Panc1 (cell line): ENCODE data around the gene MRPS35. TPM values are rescaled to one million over a fixed set of nuclear protein-coding genes. Genes with fewer than 3 reads are reported as not detected.
A peak's percentile ranks its signal among the peaks of the same experiment; 100 is the strongest.
"Not testable (repeated sequence)": the region's sequence is repeated elsewhere in the genome, so short reads cannot be mapped to it uniquely, and the experiment has no call there.

Source experiments
- ATAC-seq: fragments of 200-7000 bp; cut with Tn5 transposase; 2 replicates; pipeline ENCODE4 v1.9.1; 2020; ENCODE audit warnings: mild to moderate bottlenecking, moderate library complexity
- BruUV-seq: library from RNA; stranded (reverse); fragments of 400-500 nt; replicated peaks from 2 replicates; lab custom pipeline; 2021; lab: Mats Ljungman, UMichigan
- CTCF ChIA-PET: fragments of 300-600 bp; sonication (Branson Sonifier 250); formaldehyde crosslinking; loops from one replicate; lab custom pipeline; 2022; ENCODE audit warnings: antibody characterized with exemption; lab: Charles Lee
- POLR2A ChIA-PET: fragments of 300-600 bp; sonication (Branson Sonifier 250); formaldehyde crosslinking; loops from one replicate; lab custom pipeline; 2022; ENCODE audit warnings: antibody characterized with exemption; lab: Charles Lee
- DNase-seq: peaks from one replicate; pipeline ENCODE4 v3.0.0-alpha.2; 2010; ENCODE audit warnings: low read depth, low spot score
- H3K27ac ChIP-seq: 2 replicates; pipeline ENCODE4 v1.5.1; 2011; ENCODE audit warnings: mild to moderate bottlenecking, low read length, inconsistent platforms
- H3K27me3 ChIP-seq: fragments of 200-500 bp; sonication (Bioruptor generic); 2 replicates; pipeline ENCODE4 v1.6.0; 2014; ENCODE audit warnings: low read length, inconsistent platforms; ENCODE audit not compliant: control insufficient read depth, insufficient read depth
- H3K36me3 ChIP-seq: fragments of 200-500 bp; sonication (Bioruptor generic); 2 replicates; pipeline ENCODE4 v1.5.1; 2014; ENCODE audit warnings: inconsistent platforms, mild to moderate bottlenecking, low read length, moderate library complexity; ENCODE audit not compliant: control insufficient read depth, insufficient read depth
- H3K4me1 ChIP-seq: 2 replicates; pipeline ENCODE4 v1.5.1; 2011; ENCODE audit warnings: inconsistent platforms, mild to moderate bottlenecking, low read length, moderate library complexity; ENCODE audit not compliant: control insufficient read depth, insufficient read depth
- H3K4me3 ChIP-seq, 2 experiments: 2 replicates each; pipeline ENCODE4 v1.5.1; 2011 to 2012; ENCODE audit warnings: low read depth in 2 of 2, low read length in 2 of 2, mild to moderate bottlenecking in 2 of 2, inconsistent platforms in 1 of 2, moderate library complexity in 1 of 2
- H3K9me3 ChIP-seq: fragments of 200-500 bp; sonication (Bioruptor generic); 2 replicates; pipeline ENCODE4 v1.5.1; 2014; ENCODE audit warnings: low read depth, mild to moderate bottlenecking, inconsistent platforms, low read length, moderate library complexity; ENCODE audit not compliant: control insufficient read depth, insufficient read depth
- POLR2AphosphoS5 ChIP-seq: IDR thresholded peaks from 2 replicates; pipeline ENCODE4 v1.6.1; 2012; ENCODE audit warnings: mild to moderate bottlenecking, low read depth, low read length, moderate library complexity
- SIN3A ChIP-seq: IDR thresholded peaks from 2 replicates; pipeline ENCODE4 v1.6.1; 2012; ENCODE audit warnings: low read depth, mild to moderate bottlenecking, low read length, moderate library complexity, borderline replicate concordance; ENCODE audit not compliant: insufficient read depth
- TCF7L2 ChIP-seq: IDR thresholded peaks from 2 replicates; pipeline ENCODE4 v1.6.1; 2011; ENCODE audit warnings: mild to moderate bottlenecking, low read depth, low read length, inconsistent platforms
- in situ Hi-C: cut with HindIII; loops from 2 replicates; pipeline ENCODE4 v1.10.0; 2016; ENCODE audit warnings: low sequenced_read_pairs, low pct_unique_long_range_greater_than_20kb
- intact Hi-C: fragments of 100-400 bp; cut with micrococcal nuclease; formaldehyde crosslinking; loops from one replicate; pipeline ENCODE4 v1.10.0; 2022; ENCODE audit not compliant: unreplicated experiment
- total RNA-seq: library from RNA; stranded (reverse); gene quantifications from one replicate; pipeline ENCODE4 v1.2.1, GENCODE V29; 2021; ENCODE audit not compliant: unreplicated experiment
- TF ChIP-seq, protein P1 (sequence below), 2 experiments: IDR thresholded peaks; 2 replicates each; pipeline ENCODE4 v1.6.1; 2011 to 2012; ENCODE audit warnings: low read depth in 2 of 2, control low read depth in 1 of 2, low read length in 1 of 2, mild to moderate bottlenecking in 1 of 2, moderate library complexity in 1 of 2; ENCODE audit not compliant: insufficient read depth in 1 of 2
- TF ChIP-seq, protein P2 (sequence below): fragments of 450-650 bp; IDR thresholded peaks from 2 replicates; pipeline ENCODE4 v1.5.1; 2017; ENCODE audit warnings: mild to moderate bottlenecking

MRPS35 gene
- total RNA-seq, 1 experiment from 2014 or later = 63.9 TPM

DNA sequence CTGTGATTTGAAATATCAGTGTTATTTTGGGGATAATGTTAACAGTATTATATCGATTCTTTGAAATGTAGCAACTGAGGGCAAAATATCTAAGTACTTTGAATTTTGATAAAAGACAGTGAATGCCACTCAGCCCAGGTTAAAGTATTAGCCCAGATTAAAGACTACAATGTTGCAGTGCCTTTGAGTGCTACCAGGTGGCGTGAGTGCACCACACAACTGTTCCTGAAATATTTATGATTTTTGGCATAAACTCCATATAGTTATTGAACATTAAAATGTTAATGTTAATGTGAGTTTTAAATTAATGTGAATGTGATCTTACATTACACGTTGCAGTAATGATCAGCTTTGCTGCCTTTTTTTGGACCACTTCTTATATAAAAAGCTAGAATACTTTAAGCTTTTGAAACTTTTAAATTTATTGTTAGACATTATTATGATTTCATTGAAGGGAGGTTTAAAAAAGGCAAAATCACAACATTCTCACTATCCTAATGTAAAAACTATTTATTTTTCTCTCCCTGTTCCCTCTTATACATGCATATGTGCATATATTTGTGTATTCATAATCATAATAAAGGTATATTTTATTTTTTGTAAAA lies 22.5 kb downstream of the MRPS35 start:
- H3K36me3 ChIP-seq = peaks cover 18% of the 10 kb centered on the region
- no peak overlapping the region for H3K4me3 ChIP-seq
- ATAC-seq (peak; percentile 81; the same call in 1 of the 2 replicates), DNase-seq (no peak)
- CTCF ChIA-PET = interaction anchor here (0.6 kb wide), 1 partner anchor 439 kb away, joined by 10 read pairs; no protein-coding TSS in a partner anchor
- POLR2A ChIA-PET = interaction anchor here (0.6 kb wide), 1 partner anchor 12 kb away, joined by 4 read pairs; no protein-coding TSS in a partner anchor
- no peaks in the 10 kb centered on the region for H3K9me3 ChIP-seq
- TF ChIP-seq, protein P1, sequence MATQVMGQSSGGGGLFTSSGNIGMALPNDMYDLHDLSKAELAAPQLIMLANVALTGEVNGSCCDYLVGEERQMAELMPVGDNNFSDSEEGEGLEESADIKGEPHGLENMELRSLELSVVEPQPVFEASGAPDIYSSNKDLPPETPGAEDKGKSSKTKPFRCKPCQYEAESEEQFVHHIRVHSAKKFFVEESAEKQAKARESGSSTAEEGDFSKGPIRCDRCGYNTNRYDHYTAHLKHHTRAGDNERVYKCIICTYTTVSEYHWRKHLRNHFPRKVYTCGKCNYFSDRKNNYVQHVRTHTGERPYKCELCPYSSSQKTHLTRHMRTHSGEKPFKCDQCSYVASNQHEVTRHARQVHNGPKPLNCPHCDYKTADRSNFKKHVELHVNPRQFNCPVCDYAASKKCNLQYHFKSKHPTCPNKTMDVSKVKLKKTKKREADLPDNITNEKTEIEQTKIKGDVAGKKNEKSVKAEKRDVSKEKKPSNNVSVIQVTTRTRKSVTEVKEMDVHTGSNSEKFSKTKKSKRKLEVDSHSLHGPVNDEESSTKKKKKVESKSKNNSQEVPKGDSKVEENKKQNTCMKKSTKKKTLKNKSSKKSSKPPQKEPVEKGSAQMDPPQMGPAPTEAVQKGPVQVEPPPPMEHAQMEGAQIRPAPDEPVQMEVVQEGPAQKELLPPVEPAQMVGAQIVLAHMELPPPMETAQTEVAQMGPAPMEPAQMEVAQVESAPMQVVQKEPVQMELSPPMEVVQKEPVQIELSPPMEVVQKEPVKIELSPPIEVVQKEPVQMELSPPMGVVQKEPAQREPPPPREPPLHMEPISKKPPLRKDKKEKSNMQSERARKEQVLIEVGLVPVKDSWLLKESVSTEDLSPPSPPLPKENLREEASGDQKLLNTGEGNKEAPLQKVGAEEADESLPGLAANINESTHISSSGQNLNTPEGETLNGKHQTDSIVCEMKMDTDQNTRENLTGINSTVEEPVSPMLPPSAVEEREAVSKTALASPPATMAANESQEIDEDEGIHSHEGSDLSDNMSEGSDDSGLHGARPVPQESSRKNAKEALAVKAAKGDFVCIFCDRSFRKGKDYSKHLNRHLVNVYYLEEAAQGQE (IDR thresholded peaks at IDR 0.05; ENCODE audit: insufficient read depth in 1 of 2, low read depth in 2 of 2, low read length in 1 of 2) = no peak
- TF ChIP-seq, protein P2, sequence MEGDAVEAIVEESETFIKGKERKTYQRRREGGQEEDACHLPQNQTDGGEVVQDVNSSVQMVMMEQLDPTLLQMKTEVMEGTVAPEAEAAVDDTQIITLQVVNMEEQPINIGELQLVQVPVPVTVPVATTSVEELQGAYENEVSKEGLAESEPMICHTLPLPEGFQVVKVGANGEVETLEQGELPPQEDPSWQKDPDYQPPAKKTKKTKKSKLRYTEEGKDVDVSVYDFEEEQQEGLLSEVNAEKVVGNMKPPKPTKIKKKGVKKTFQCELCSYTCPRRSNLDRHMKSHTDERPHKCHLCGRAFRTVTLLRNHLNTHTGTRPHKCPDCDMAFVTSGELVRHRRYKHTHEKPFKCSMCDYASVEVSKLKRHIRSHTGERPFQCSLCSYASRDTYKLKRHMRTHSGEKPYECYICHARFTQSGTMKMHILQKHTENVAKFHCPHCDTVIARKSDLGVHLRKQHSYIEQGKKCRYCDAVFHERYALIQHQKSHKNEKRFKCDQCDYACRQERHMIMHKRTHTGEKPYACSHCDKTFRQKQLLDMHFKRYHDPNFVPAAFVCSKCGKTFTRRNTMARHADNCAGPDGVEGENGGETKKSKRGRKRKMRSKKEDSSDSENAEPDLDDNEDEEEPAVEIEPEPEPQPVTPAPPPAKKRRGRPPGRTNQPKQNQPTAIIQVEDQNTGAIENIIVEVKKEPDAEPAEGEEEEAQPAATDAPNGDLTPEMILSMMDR = peak; percentile 79; the same call in 1 of the 2 replicates
- no peaks in the 10 kb centered on the region for H3K27me3 ChIP-seq
- H3K4me1 ChIP-seq = no peaks in the 10 kb centered on the region; the same call in 1 of the 2 replicates
- in situ Hi-C loops = no loop called here
- H3K27ac ChIP-seq = no peak overlapping the region
- no TSS peak for BruUV-seq
- intact Hi-C loops = loop anchor here (1.0 to 2.0 kb wide), 2 partner anchors 90 to 208 kb away; no protein-coding TSS in a partner anchor

DNA sequence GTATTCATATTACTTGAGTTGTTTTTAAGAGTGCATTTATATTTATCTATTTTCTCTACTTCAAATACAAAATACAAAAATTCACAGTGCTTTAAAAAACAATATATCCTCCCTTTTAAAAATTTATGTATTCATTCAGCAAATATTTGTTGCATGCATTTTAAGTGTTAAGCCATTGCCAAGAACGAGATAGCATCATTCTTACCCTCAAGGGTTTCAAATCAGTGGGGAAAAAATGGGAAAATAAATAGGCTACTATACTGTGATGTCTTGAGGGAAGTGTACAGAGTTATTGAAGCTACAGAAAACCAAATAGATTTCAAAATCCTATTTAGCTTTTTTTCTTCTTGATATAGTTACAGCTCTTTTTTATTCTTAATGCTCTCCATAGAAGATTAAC lies 23.2 kb downstream of the MRPS35 start:
- TF ChIP-seq TCF7L2 = no peak
- no peak for TF ChIP-seq SIN3A
- no peak for TF ChIP-seq POLR2AphosphoS5
- TF ChIP-seq, protein P1 (IDR thresholded peaks at IDR 0.05; ENCODE audit: insufficient read depth in 1 of 2, low read depth in 2 of 2, low read length in 1 of 2) = no peak
- TF ChIP-seq, protein P2 = no peak
- Histone ChIP-seq H3K27me3 (no peaks in the 10 kb centered on the region), H3K4me1 (no peaks in the 10 kb centered on the region), H3K27ac (no peak overlapping the region), H3K36me3 (peaks cover 19% of the 10 kb centered on the region), H3K4me3 (no peak overlapping the region), H3K9me3 (no peaks in the 10 kb centered on the region)
- POLR2A ChIA-PET = interaction anchor here (0.5 to 0.7 kb wide), 3 partner anchors 12 to 229 kb away, joined by 4 to 12 read pairs (median 4); no protein-coding TSS in a partner anchor
- CTCF ChIA-PET = no interaction called here
- ATAC-seq (no peak), DNase-seq (no peak)
- in situ Hi-C loops (no loop called here), intact Hi-C loops (loop anchor here (1.0 to 2.0 kb wide), 2 partner anchors 89 to 208 kb away; no protein-coding TSS in a partner anchor)
- no TSS peak for BruUV-seq

DNA sequence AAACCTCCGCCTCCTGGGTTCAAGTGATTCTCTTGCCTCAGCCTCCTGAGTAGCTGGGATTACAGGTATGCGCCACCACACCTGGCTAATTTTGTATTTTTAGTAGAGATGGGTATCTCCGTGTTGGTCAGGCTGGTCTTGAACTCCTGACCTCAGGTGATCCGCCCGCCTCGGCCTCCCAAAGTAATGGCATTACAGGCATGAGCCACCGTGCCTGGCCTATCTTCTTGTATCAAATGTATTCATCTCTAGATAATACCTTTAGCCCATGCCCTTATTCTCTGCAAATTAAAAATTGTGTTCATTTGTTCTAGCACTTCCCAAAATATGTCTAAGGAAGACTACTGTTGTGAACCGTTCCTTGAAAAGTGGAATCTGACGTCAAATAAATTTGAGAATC lies 23.7 kb downstream of the MRPS35 start:
- DNase-seq, H3K4me1 ChIP-seq, intact Hi-C loops, CTCF ChIA-PET, ATAC-seq, H3K4me3 ChIP-seq, in situ Hi-C loops, BruUV-seq, H3K27ac ChIP-seq, H3K9me3 ChIP-seq, H3K27me3 ChIP-seq: not testable (repeated sequence)
- POLR2A ChIA-PET = interaction anchor here (0.5 to 0.7 kb wide), 2 partner anchors 25 to 228 kb away, joined by 4 to 12 read pairs; no protein-coding TSS in a partner anchor
- H3K36me3 ChIP-seq = peaks cover 20% of the 10 kb centered on the region
